HepG2 (cell line): Measurements from ENCODE around the gene AEBP1. TPM values are rescaled to one million over a fixed set of nuclear protein-coding genes. Genes with fewer than 3 reads are reported as not detected.

Experiments
- AHR ChIP-seq: IDR thresholded peaks from 2 replicates; pipeline ENCODE4 v1.6.1; 2018; ENCODE audit warnings: missing genetic modification reagents, missing compliant biosample characterization
- CAMTA2 ChIP-seq: sonication (generic); formaldehyde crosslinking; IDR thresholded peaks from 2 replicates; pipeline ENCODE4 v1.4.0; 2020; ENCODE audit warnings: mild to moderate bottlenecking, missing genetic modification reagents, borderline replicate concordance
- PTBP1 ChIP-seq: fragments of 200-400 bp; formaldehyde crosslinking; IDR thresholded peaks from 2 replicates; pipeline ENCODE4 v1.6.1; 2018; ENCODE audit warnings: low read length, low read depth; ENCODE audit not compliant: poor library complexity, severe bottlenecking
- ZFP37 ChIP-seq: sonication (generic); formaldehyde crosslinking; IDR thresholded peaks from 2 replicates; pipeline ENCODE4 v1.4.0; 2020; ENCODE audit warnings: missing genetic modification reagents, borderline replicate concordance
- ZNF510 ChIP-seq: sonication (generic); formaldehyde crosslinking; IDR thresholded peaks from 2 replicates; pipeline ENCODE4 v1.4.0; 2020; ENCODE audit warnings: low read depth, mild to moderate bottlenecking, missing genetic modification reagents
- ZNF780A ChIP-seq: sonication (generic); formaldehyde crosslinking; IDR thresholded peaks from 2 replicates; pipeline ENCODE4 v1.8.0; 2022; ENCODE audit warnings: mild to moderate bottlenecking, missing genetic modification reagents, moderate library complexity
- polyA plus RNA-seq, 8 experiments: library from polyadenylated mRNA; depleted of rRNA in 3 of 8; stranded (reverse) in 7 of 8; unstranded in 1 of 8; fragments of >200 nt; fragmentation: Illumina TruSeq in 4 of 8; extraction: Trizol in 4 of 8; gene quantifications; 2 replicates each; pipeline versions ENCODE4 v1.2.1 to v1.2.3, GENCODE V29; 2011 to 2016; ENCODE audit warnings: low read depth in 4 of 8, missing spikeins in 1 of 8, mixed read lengths in 1 of 8; ENCODE audit not compliant: insufficient read depth in 1 of 8
- total RNA-seq, 5 experiments: library from RNA; depleted of rRNA; stranded (reverse); fragments of >200 nt; fragmentation: Illumina TruSeq; extraction: Trizol; gene quantifications; 2 replicates each; pipeline ENCODE4 v1.2.3, GENCODE V29; 2016; ENCODE audit warnings: low read depth in 1 of 5
- TF ChIP-seq, protein P1 (sequence below): sonication (generic); formaldehyde crosslinking; IDR thresholded peaks from 2 replicates; pipeline ENCODE4 v1.4.0; 2020; ENCODE audit warnings: mild to moderate bottlenecking, missing genetic modification reagents
- TF ChIP-seq, protein P2 (sequence below): sonication (generic); formaldehyde crosslinking; IDR thresholded peaks from 2 replicates; pipeline ENCODE4 v1.5.0; 2020; ENCODE audit warnings: missing genetic modification reagents
- TF ChIP-seq, protein P3 (sequence below): sonication (generic); formaldehyde crosslinking; IDR thresholded peaks from 2 replicates; pipeline ENCODE4 v1.4.0; 2020; ENCODE audit warnings: missing genetic modification reagents
- TF ChIP-seq, protein P4 (sequence below): sonication (generic); formaldehyde crosslinking; IDR thresholded peaks from 2 replicates; pipeline ENCODE4 v1.8.1; 2023; ENCODE audit warnings: missing genetic modification reagents, mild to moderate bottlenecking, borderline replicate concordance
- TF ChIP-seq, protein P5 (sequence below): sonication (generic); formaldehyde crosslinking; IDR thresholded peaks from 2 replicates; pipeline ENCODE4 v1.8.0; 2022; ENCODE audit warnings: missing genetic modification reagents, mild to moderate bottlenecking, borderline replicate concordance
- TF ChIP-seq, protein P6 (sequence below): sonication (generic); formaldehyde crosslinking; IDR thresholded peaks from 2 replicates; pipeline ENCODE4 v1.4.0; 2020; ENCODE audit warnings: mild to moderate bottlenecking, low read depth, missing genetic modification reagents
- TF ChIP-seq, protein P7 (sequence below): sonication (generic); formaldehyde crosslinking; conservative IDR thresholded peaks from 2 replicates; pipeline ENCODE4 v1.4.0; 2020; ENCODE audit warnings: mild to moderate bottlenecking, missing genetic modification reagents, moderate library complexity

The AEBP1 gene
- total and polyA plus RNA-seq, 2 of the 13 experiments (the other 11 are each of a cell fraction or from before 2014, with no cell fraction given) = 0.22 to 0.55 TPM

DNA sequence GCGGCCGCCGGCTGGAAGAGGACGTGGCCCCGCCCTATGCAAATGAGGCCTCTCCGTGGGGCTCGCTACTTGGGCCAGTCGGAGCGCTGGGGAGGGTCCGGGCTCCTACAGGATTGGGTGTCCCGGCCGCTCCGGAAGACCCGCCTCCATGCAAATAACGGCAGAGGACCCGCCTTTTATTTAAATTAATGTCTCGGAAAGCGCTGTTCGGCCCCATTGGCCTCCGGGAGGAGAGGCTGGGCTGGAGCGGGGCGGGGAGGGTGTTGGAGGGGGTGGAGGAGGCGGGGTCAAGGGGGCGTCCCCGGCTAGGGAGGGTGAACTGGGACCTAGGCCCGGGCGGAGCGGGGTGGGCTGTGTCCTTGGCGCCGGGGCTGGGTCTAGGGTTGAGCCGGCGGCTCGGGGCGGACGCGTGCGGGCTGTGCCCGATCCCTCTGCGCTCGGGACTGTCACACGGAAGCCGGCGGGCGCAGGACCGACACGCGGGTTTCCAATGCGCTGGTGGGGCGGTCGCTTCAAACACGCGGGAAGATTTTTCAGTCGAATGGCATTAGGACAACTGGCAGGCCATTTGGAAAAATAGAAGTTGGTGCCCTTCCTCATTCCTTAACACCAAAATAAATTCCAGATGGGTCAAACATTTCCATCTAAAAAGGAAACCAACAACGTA lies 21.5 kb upstream of the AEBP1 start (continued):
- TF ChIP-seq, protein P1, sequence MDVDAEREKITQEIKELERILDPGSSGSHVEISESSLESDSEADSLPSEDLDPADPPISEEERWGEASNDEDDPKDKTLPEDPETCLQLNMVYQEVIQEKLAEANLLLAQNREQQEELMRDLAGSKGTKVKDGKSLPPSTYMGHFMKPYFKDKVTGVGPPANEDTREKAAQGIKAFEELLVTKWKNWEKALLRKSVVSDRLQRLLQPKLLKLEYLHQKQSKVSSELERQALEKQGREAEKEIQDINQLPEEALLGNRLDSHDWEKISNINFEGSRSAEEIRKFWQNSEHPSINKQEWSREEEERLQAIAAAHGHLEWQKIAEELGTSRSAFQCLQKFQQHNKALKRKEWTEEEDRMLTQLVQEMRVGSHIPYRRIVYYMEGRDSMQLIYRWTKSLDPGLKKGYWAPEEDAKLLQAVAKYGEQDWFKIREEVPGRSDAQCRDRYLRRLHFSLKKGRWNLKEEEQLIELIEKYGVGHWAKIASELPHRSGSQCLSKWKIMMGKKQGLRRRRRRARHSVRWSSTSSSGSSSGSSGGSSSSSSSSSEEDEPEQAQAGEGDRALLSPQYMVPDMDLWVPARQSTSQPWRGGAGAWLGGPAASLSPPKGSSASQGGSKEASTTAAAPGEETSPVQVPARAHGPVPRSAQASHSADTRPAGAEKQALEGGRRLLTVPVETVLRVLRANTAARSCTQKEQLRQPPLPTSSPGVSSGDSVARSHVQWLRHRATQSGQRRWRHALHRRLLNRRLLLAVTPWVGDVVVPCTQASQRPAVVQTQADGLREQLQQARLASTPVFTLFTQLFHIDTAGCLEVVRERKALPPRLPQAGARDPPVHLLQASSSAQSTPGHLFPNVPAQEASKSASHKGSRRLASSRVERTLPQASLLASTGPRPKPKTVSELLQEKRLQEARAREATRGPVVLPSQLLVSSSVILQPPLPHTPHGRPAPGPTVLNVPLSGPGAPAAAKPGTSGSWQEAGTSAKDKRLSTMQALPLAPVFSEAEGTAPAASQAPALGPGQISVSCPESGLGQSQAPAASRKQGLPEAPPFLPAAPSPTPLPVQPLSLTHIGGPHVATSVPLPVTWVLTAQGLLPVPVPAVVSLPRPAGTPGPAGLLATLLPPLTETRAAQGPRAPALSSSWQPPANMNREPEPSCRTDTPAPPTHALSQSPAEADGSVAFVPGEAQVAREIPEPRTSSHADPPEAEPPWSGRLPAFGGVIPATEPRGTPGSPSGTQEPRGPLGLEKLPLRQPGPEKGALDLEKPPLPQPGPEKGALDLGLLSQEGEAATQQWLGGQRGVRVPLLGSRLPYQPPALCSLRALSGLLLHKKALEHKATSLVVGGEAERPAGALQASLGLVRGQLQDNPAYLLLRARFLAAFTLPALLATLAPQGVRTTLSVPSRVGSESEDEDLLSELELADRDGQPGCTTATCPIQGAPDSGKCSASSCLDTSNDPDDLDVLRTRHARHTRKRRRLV (CRISPR knock-in tag) = peak; percentile 91
- TF ChIP-seq, protein P2, sequence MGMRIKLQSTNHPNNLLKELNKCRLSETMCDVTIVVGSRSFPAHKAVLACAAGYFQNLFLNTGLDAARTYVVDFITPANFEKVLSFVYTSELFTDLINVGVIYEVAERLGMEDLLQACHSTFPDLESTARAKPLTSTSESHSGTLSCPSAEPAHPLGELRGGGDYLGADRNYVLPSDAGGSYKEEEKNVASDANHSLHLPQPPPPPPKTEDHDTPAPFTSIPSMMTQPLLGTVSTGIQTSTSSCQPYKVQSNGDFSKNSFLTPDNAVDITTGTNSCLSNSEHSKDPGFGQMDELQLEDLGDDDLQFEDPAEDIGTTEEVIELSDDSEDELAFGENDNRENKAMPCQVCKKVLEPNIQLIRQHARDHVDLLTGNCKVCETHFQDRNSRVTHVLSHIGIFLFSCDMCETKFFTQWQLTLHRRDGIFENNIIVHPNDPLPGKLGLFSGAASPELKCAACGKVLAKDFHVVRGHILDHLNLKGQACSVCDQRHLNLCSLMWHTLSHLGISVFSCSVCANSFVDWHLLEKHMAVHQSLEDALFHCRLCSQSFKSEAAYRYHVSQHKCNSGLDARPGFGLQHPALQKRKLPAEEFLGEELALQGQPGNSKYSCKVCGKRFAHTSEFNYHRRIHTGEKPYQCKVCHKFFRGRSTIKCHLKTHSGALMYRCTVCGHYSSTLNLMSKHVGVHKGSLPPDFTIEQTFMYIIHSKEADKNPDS = no peak
- TF ChIP-seq, protein P3, sequence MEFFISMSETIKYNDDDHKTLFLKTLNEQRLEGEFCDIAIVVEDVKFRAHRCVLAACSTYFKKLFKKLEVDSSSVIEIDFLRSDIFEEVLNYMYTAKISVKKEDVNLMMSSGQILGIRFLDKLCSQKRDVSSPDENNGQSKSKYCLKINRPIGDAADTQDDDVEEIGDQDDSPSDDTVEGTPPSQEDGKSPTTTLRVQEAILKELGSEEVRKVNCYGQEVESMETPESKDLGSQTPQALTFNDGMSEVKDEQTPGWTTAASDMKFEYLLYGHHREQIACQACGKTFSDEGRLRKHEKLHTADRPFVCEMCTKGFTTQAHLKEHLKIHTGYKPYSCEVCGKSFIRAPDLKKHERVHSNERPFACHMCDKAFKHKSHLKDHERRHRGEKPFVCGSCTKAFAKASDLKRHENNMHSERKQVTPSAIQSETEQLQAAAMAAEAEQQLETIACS (CRISPR knock-in tag) = no peak
- no peak for TF ChIP-seq PTBP1
- no peak for TF ChIP-seq ZNF510 (CRISPR knock-in tag)
- TF ChIP-seq ZFP37 = 0 out of 2 replicates have a peak, but pooled peaks have one; percentile 41
- TF ChIP-seq, protein P4, sequence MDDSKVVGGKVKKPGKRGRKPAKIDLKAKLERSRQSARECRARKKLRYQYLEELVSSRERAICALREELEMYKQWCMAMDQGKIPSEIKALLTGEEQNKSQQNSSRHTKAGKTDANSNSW (CRISPR knock-in tag) = no peak
- TF ChIP-seq CAMTA2 (CRISPR knock-in tag) = no peak; the same call in 1 of the 2 replicates
- TF ChIP-seq ZNF780A (CRISPR knock-in tag) = no peak
- TF ChIP-seq AHR (CRISPR knock-in tag) = peak; percentile 64; the same call in 1 of the 2 replicates
- TF ChIP-seq, protein P5, sequence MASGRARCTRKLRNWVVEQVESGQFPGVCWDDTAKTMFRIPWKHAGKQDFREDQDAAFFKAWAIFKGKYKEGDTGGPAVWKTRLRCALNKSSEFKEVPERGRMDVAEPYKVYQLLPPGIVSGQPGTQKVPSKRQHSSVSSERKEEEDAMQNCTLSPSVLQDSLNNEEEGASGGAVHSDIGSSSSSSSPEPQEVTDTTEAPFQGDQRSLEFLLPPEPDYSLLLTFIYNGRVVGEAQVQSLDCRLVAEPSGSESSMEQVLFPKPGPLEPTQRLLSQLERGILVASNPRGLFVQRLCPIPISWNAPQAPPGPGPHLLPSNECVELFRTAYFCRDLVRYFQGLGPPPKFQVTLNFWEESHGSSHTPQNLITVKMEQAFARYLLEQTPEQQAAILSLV (CRISPR knock-in tag) = 0 out of 2 replicates have a peak, but pooled peaks have one; percentile 8
- TF ChIP-seq, protein P6, sequence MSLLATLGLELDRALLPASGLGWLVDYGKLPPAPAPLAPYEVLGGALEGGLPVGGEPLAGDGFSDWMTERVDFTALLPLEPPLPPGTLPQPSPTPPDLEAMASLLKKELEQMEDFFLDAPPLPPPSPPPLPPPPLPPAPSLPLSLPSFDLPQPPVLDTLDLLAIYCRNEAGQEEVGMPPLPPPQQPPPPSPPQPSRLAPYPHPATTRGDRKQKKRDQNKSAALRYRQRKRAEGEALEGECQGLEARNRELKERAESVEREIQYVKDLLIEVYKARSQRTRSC (CRISPR knock-in tag) = no peak
- TF ChIP-seq, protein P7, sequence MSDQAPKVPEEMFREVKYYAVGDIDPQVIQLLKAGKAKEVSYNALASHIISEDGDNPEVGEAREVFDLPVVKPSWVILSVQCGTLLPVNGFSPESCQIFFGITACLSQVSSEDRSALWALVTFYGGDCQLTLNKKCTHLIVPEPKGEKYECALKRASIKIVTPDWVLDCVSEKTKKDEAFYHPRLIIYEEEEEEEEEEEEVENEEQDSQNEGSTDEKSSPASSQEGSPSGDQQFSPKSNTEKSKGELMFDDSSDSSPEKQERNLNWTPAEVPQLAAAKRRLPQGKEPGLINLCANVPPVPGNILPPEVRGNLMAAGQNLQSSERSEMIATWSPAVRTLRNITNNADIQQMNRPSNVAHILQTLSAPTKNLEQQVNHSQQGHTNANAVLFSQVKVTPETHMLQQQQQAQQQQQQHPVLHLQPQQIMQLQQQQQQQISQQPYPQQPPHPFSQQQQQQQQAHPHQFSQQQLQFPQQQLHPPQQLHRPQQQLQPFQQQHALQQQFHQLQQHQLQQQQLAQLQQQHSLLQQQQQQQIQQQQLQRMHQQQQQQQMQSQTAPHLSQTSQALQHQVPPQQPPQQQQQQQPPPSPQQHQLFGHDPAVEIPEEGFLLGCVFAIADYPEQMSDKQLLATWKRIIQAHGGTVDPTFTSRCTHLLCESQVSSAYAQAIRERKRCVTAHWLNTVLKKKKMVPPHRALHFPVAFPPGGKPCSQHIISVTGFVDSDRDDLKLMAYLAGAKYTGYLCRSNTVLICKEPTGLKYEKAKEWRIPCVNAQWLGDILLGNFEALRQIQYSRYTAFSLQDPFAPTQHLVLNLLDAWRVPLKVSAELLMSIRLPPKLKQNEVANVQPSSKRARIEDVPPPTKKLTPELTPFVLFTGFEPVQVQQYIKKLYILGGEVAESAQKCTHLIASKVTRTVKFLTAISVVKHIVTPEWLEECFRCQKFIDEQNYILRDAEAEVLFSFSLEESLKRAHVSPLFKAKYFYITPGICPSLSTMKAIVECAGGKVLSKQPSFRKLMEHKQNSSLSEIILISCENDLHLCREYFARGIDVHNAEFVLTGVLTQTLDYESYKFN (CRISPR knock-in tag) = no peak; the same call in 1 of the 2 replicates
